Measurements from ENCODE around the gene TMEM25. TPM values are rescaled to one million over a fixed set of nuclear protein-coding genes. Genes with fewer than 3 reads are reported as not detected.
"Not testable (repeated sequence)": the region's sequence is repeated elsewhere in the genome, so short reads cannot be mapped to it uniquely, and the experiment has no call there.

Gene TMEM25
- total RNA-seq, result 8.9 TPM

- Histone ChIP-seq H3K27ac (ENCODE audit: low read depth, low read length) (peak within 1 kb of the TSS; percentile 40), H3K4me3 (ENCODE audit: low read length in 3 of 3) (peak within 1 kb of the TSS; percentile 69 to 82 (median 82))
Measured at GRCh38 chr11:118530683-118531596, at the start of gene TMEM25. Gene TMEM25, plus strand, starts transcription at chr11:118531192. Its CDS starts 610 bp downstream, at chr11:118531802.

GRCh38 chr11:118481238-118481637 is 49.8 kb upstream of the TMEM25 start:
- not testable (repeated sequence) for H3K27ac ChIP-seq (ENCODE audit: low read depth, low read length)

More at GRCh38 chr11:118530683-118531596, at the start of gene TMEM25:
- Histone ChIP-seq H3K36me3 (ENCODE audit: control insufficient read depth in 3 of 3, insufficient read depth in 3 of 3, low read length in 3 of 3) (peaks cover 0 to 5% (median 0%) of the 10 kb centered on the region in 3 donors), H3K9me3 (ENCODE audit: control insufficient read depth in 3 of 3, low read length in 3 of 3) (no peaks in the 10 kb centered on the region), H3K4me1 (ENCODE audit: control insufficient read depth in 3 of 3, insufficient read depth in 3 of 3, low read length in 3 of 3) (peaks cover 17 to 26% (median 22%) of the 10 kb centered on the region in 3 donors), H3K9ac (ENCODE audit: low read depth in 1 of 3, low read length in 3 of 3) (peak within 1 kb of the TSS; percentile 66 to 86 (median 73)), H3K27me3 (ENCODE audit: control insufficient read depth in 3 of 3, insufficient read depth in 3 of 3, low read length in 3 of 3) (no peaks in the 10 kb centered on the region)

GRCh38 chr11:118484405-118484804 is 46.6 kb upstream of the TMEM25 start:
- Histone ChIP-seq H3K4me1 (ENCODE audit: control insufficient read depth in 3 of 3, insufficient read depth in 3 of 3, low read length in 3 of 3) (no peaks in the 10 kb centered on the region), H3K9me3 (ENCODE audit: control insufficient read depth in 3 of 3, low read length in 3 of 3) (no peaks in the 10 kb centered on the region), H3K27ac (ENCODE audit: low read depth, low read length) (no peak overlapping the region), H3K9ac (ENCODE audit: low read depth in 1 of 3, low read length in 3 of 3) (no peak overlapping the region), H3K4me3 (ENCODE audit: low read length in 3 of 3) (no peak overlapping the region), H3K36me3 (ENCODE audit: control insufficient read depth in 3 of 3, insufficient read depth in 3 of 3, low read length in 3 of 3) (peaks cover 42 to 51% (median 48%) of the 10 kb centered on the region in 3 donors), H3K27me3 (ENCODE audit: control insufficient read depth in 3 of 3, insufficient read depth in 3 of 3, low read length in 3 of 3) (no peaks in the 10 kb centered on the region)

More at GRCh38 chr11:118481238-118481637, 49.8 kb upstream of the TMEM25 start:
- not testable (repeated sequence) for H3K9me3 ChIP-seq (ENCODE audit: control insufficient read depth in 3 of 3, low read length in 3 of 3); H3K4me3 ChIP-seq (ENCODE audit: low read length in 3 of 3); H3K4me1 ChIP-seq (ENCODE audit: control insufficient read depth in 3 of 3, insufficient read depth in 3 of 3, low read length in 3 of 3); H3K9ac ChIP-seq (ENCODE audit: low read depth in 1 of 3, low read length in 3 of 3); H3K27me3 ChIP-seq (ENCODE audit: control insufficient read depth in 3 of 3, insufficient read depth in 3 of 3, low read length in 3 of 3)
- H3K36me3 ChIP-seq (ENCODE audit: control insufficient read depth in 3 of 3, insufficient read depth in 3 of 3, low read length in 3 of 3), result peaks cover 51 to 75% (median 71%) of the 10 kb centered on the region in 3 donors

- no peaks in the 10 kb centered on the region for H3K9me3 ChIP-seq (ENCODE audit: control insufficient read depth in 3 of 3, low read length in 3 of 3)
- peaks cover 48 to 51% (median 50%) of the 10 kb centered on the region in 3 donors for H3K36me3 ChIP-seq (ENCODE audit: control insufficient read depth in 3 of 3, insufficient read depth in 3 of 3, low read length in 3 of 3)
- no peak overlapping the region for H3K4me3 ChIP-seq (ENCODE audit: low read length in 3 of 3)
- H3K4me1 ChIP-seq (ENCODE audit: control insufficient read depth in 3 of 3, insufficient read depth in 3 of 3, low read length in 3 of 3), result no peaks in the 10 kb centered on the region
- no peaks in the 10 kb centered on the region for H3K27me3 ChIP-seq (ENCODE audit: control insufficient read depth in 3 of 3, insufficient read depth in 3 of 3, low read length in 3 of 3)
- H3K27ac ChIP-seq (ENCODE audit: low read depth, low read length), result no peak overlapping the region
- H3K9ac ChIP-seq (ENCODE audit: low read depth in 1 of 3, low read length in 3 of 3), result no peak overlapping the region
Measured at GRCh38 chr11:118485273-118485672, 45.7 kb upstream of the TMEM25 start.

GRCh38 chr11:118488480-118489109 is 42.4 kb upstream of the TMEM25 start:
- H3K36me3 ChIP-seq (ENCODE audit: control insufficient read depth in 3 of 3, insufficient read depth in 3 of 3, low read length in 3 of 3), result peaks cover 39 to 52% (median 42%) of the 10 kb centered on the region in 3 donors
- no peaks in the 10 kb centered on the region for H3K27me3 ChIP-seq (ENCODE audit: control insufficient read depth in 3 of 3, insufficient read depth in 3 of 3, low read length in 3 of 3)
- no peak overlapping the region for H3K27ac ChIP-seq (ENCODE audit: low read depth, low read length)

GRCh38 chr11:118491041-118491440 is 40.0 kb upstream of the TMEM25 start:
- Histone ChIP-seq H3K27me3 (ENCODE audit: control insufficient read depth in 3 of 3, insufficient read depth in 3 of 3, low read length in 3 of 3) (no peaks in the 10 kb centered on the region), H3K4me1 (ENCODE audit: control insufficient read depth in 3 of 3, insufficient read depth in 3 of 3, low read length in 3 of 3) (no peaks in the 10 kb centered on the region), H3K36me3 (ENCODE audit: control insufficient read depth in 3 of 3, insufficient read depth in 3 of 3, low read length in 3 of 3) (peaks cover 30 to 54% (median 44%) of the 10 kb centered on the region in 3 donors)

More at GRCh38 chr11:118488480-118489109, 42.4 kb upstream of the TMEM25 start:
- H3K9ac ChIP-seq (ENCODE audit: low read depth in 1 of 3, low read length in 3 of 3), result no peak overlapping the region
- H3K9me3 ChIP-seq (ENCODE audit: control insufficient read depth in 3 of 3, low read length in 3 of 3), result no peaks in the 10 kb centered on the region
- H3K4me1 ChIP-seq (ENCODE audit: control insufficient read depth in 3 of 3, insufficient read depth in 3 of 3, low read length in 3 of 3), result no peaks in the 10 kb centered on the region
- no peak overlapping the region for H3K4me3 ChIP-seq (ENCODE audit: low read length in 3 of 3)

GRCh38 chr11:118497831-118498230 is 33.2 kb upstream of the TMEM25 start:
- Histone ChIP-seq H3K36me3 (ENCODE audit: control insufficient read depth in 3 of 3, insufficient read depth in 3 of 3, low read length in 3 of 3) (peaks cover 48 to 83% (median 73%) of the 10 kb centered on the region in 3 donors), H3K27ac (ENCODE audit: low read depth, low read length) (no peak overlapping the region), H3K9me3 (ENCODE audit: control insufficient read depth in 3 of 3, low read length in 3 of 3) (no peaks in the 10 kb centered on the region), H3K27me3 (ENCODE audit: control insufficient read depth in 3 of 3, insufficient read depth in 3 of 3, low read length in 3 of 3) (no peaks in the 10 kb centered on the region), H3K4me3 (ENCODE audit: low read length in 3 of 3) (no peak overlapping the region), H3K4me1 (ENCODE audit: control insufficient read depth in 3 of 3, insufficient read depth in 3 of 3, low read length in 3 of 3) (no peaks in the 10 kb centered on the region), H3K9ac (ENCODE audit: low read depth in 1 of 3, low read length in 3 of 3) (no peak overlapping the region)

More at GRCh38 chr11:118491041-118491440, 40.0 kb upstream of the TMEM25 start:
- Histone ChIP-seq H3K27ac (ENCODE audit: low read depth, low read length) (no peak overlapping the region), H3K4me3 (ENCODE audit: low read length in 3 of 3) (no peak overlapping the region), H3K9me3 (ENCODE audit: control insufficient read depth in 3 of 3, low read length in 3 of 3) (no peaks in the 10 kb centered on the region), H3K9ac (ENCODE audit: low read depth in 1 of 3, low read length in 3 of 3) (no peak overlapping the region)

GRCh38 chr11:118503216-118503615 is 27.8 kb upstream of the TMEM25 start:
- Histone ChIP-seq H3K27ac (ENCODE audit: low read depth, low read length) (no peak overlapping the region), H3K27me3 (ENCODE audit: control insufficient read depth in 3 of 3, insufficient read depth in 3 of 3, low read length in 3 of 3) (no peaks in the 10 kb centered on the region), H3K9ac (ENCODE audit: low read depth in 1 of 3, low read length in 3 of 3) (no peak overlapping the region), H3K4me3 (ENCODE audit: low read length in 3 of 3) (no peak overlapping the region), H3K36me3 (ENCODE audit: control insufficient read depth in 3 of 3, insufficient read depth in 3 of 3, low read length in 3 of 3) (peaks cover 65 to 90% (median 83%) of the 10 kb centered on the region in 3 donors), H3K4me1 (ENCODE audit: control insufficient read depth in 3 of 3, insufficient read depth in 3 of 3, low read length in 3 of 3) (no peaks in the 10 kb centered on the region), H3K9me3 (ENCODE audit: control insufficient read depth in 3 of 3, low read length in 3 of 3) (no peaks in the 10 kb centered on the region)

- no peak overlapping the region for H3K27ac ChIP-seq (ENCODE audit: low read depth, low read length)
- no peaks in the 10 kb centered on the region for H3K4me1 ChIP-seq (ENCODE audit: control insufficient read depth in 3 of 3, insufficient read depth in 3 of 3, low read length in 3 of 3)
Measured at GRCh38 chr11:118511601-118512000, 19.4 kb upstream of the TMEM25 start.

GRCh38 chr11:118514103-118514502 is 16.9 kb upstream of the TMEM25 start:
- Histone ChIP-seq H3K9me3 (ENCODE audit: control insufficient read depth in 3 of 3, low read length in 3 of 3) (no peaks in the 10 kb centered on the region), H3K36me3 (ENCODE audit: control insufficient read depth in 3 of 3, insufficient read depth in 3 of 3, low read length in 3 of 3) (peaks cover 20 to 82% (median 48%) of the 10 kb centered on the region in 3 donors), H3K4me3 (ENCODE audit: low read length in 3 of 3) (no peak overlapping the region), H3K9ac (ENCODE audit: low read depth in 1 of 3, low read length in 3 of 3) (no peak overlapping the region), H3K27me3 (ENCODE audit: control insufficient read depth in 3 of 3, insufficient read depth in 3 of 3, low read length in 3 of 3) (no peaks in the 10 kb centered on the region), H3K27ac (ENCODE audit: low read depth, low read length) (no peak overlapping the region), H3K4me1 (ENCODE audit: control insufficient read depth in 3 of 3, insufficient read depth in 3 of 3, low read length in 3 of 3) (no peaks in the 10 kb centered on the region)

More at GRCh38 chr11:118511601-118512000, 19.4 kb upstream of the TMEM25 start:
- Histone ChIP-seq H3K36me3 (ENCODE audit: control insufficient read depth in 3 of 3, insufficient read depth in 3 of 3, low read length in 3 of 3) (peaks cover 23 to 84% (median 59%) of the 10 kb centered on the region in 3 donors), H3K9me3 (ENCODE audit: control insufficient read depth in 3 of 3, low read length in 3 of 3) (no peaks in the 10 kb centered on the region), H3K27me3 (ENCODE audit: control insufficient read depth in 3 of 3, insufficient read depth in 3 of 3, low read length in 3 of 3) (no peaks in the 10 kb centered on the region), H3K4me3 (ENCODE audit: low read length in 3 of 3) (no peak overlapping the region), H3K9ac (ENCODE audit: low read depth in 1 of 3, low read length in 3 of 3) (no peak overlapping the region)
